IMR-90 (cell line): ENCODE measurements around the gene FRMD5. TPM values are rescaled to one million over a fixed set of nuclear protein-coding genes. Genes with fewer than 3 reads are reported as not detected.
A peak's percentile ranks its signal among the peaks of the same experiment; 100 is the strongest.

Experiments used
- ATAC-seq: fragments of 200-7000 bp; cut with Tn5 transposase; 2 replicates; pipeline ENCODE4 v1.9.1; 2020; ENCODE audit warnings: low read depth, mild to moderate bottlenecking, moderate library complexity
- BruUV-seq: library from RNA; stranded (reverse); fragments of 400-500 nt; replicated peaks from 2 replicates; lab custom pipeline; 2021; lab: Mats Ljungman, UMichigan
- CTCF ChIA-PET: fragments of 300-600 bp; formaldehyde crosslinking; extraction: SDS; loops from one replicate; lab custom pipeline; 2021; ENCODE audit warnings: antibody characterized with exemption; lab: Yijun Ruan, JAX
- POLR2A ChIA-PET: fragments of 300-600 bp; sonication (Branson Sonifier 250); formaldehyde crosslinking; loops from one replicate; lab custom pipeline; 2022; ENCODE audit warnings: antibody characterized with exemption; ENCODE audit not compliant: unreplicated experiment; lab: Charles Lee
- DNase-seq: peaks from one replicate; pipeline ENCODE4 v3.0.0; 2013
- H2AFZ ChIP-seq: replicated peaks from 2 replicates; pipeline ENCODE3; 2013; ENCODE audit warnings: low read length, mild to moderate bottlenecking; ENCODE audit not compliant: poor library complexity
- H2AK5ac ChIP-seq: 2 replicates; pipeline ENCODE4 v1.6.1; 2013; ENCODE audit warnings: low read depth, low read length, inconsistent platforms
- H2AK9ac ChIP-seq: replicated peaks from 2 replicates; pipeline ENCODE3; 2013; ENCODE audit warnings: mild to moderate bottlenecking, low read depth, low read length, moderate library complexity; ENCODE audit not compliant: poor library complexity
- H2BK120ac ChIP-seq: 2 replicates; pipeline ENCODE4 v1.6.1; 2013; ENCODE audit warnings: low read depth, low read length, inconsistent platforms
- H2BK15ac ChIP-seq: 3 replicates; pipeline ENCODE4 v1.6.1; 2013; ENCODE audit warnings: low read depth, low read length, inconsistent platforms
- H2BK20ac ChIP-seq: 2 replicates; pipeline ENCODE4 v1.6.1; 2013; ENCODE audit warnings: low read depth, mild to moderate bottlenecking, inconsistent platforms, low read length, moderate library complexity
- H2BK5ac ChIP-seq: 2 replicates; pipeline ENCODE4 v1.6.1; 2013; ENCODE audit warnings: mild to moderate bottlenecking, low read depth, low read length, inconsistent platforms; ENCODE audit not compliant: poor library complexity, severe bottlenecking
- H3K14ac ChIP-seq: replicated peaks from 2 replicates; pipeline ENCODE4 v1.6.1; 2013; ENCODE audit warnings: low read depth, low read length, inconsistent platforms
- H3K18ac ChIP-seq: 2 replicates; pipeline ENCODE4 v1.6.1; 2013; ENCODE audit warnings: low read depth, low read length, control low read depth
- H3K23ac ChIP-seq: 2 replicates; pipeline ENCODE4 v1.6.1; 2013; ENCODE audit warnings: low read depth, low read length, inconsistent platforms
- H3K27ac ChIP-seq: 2 replicates; pipeline ENCODE4 v1.5.1; 2013; ENCODE audit warnings: mild to moderate bottlenecking, control low read depth, low read length; ENCODE audit not compliant: insufficient read depth
- H3K27me3 ChIP-seq: 2 replicates; pipeline ENCODE4 v1.6.1; 2013; ENCODE audit warnings: low read length; ENCODE audit not compliant: control insufficient read depth, insufficient read depth
- H3K36me3 ChIP-seq: 2 replicates; pipeline ENCODE4 v1.6.1; 2013; ENCODE audit warnings: low read length, mixed read lengths; ENCODE audit not compliant: control insufficient read depth, insufficient read depth
- H3K4ac ChIP-seq: 2 replicates; pipeline ENCODE4 v1.6.1; 2013; ENCODE audit warnings: low read depth, low read length, inconsistent platforms
- H3K4me1 ChIP-seq: 2 replicates; pipeline ENCODE4 v1.6.1; 2013; ENCODE audit warnings: low read length, mixed read lengths; ENCODE audit not compliant: control insufficient read depth, insufficient read depth
- H3K4me2 ChIP-seq: 2 replicates; pipeline ENCODE4 v1.6.1; 2013; ENCODE audit warnings: low read depth, mild to moderate bottlenecking, control low read depth, low read length, moderate library complexity
- H3K4me3 ChIP-seq: 2 replicates; pipeline ENCODE4 v1.5.1; 2013; ENCODE audit warnings: low read depth, mild to moderate bottlenecking, control low read depth, low read length, moderate library complexity; ENCODE audit not compliant: insufficient read depth
- H3K56ac ChIP-seq: 2 replicates; pipeline ENCODE4 v1.6.1; 2013; ENCODE audit warnings: low read length, inconsistent platforms; ENCODE audit not compliant: insufficient read depth; ENCODE audit errors: extremely low read depth
- H3K79me1 ChIP-seq, 2 experiments: 2 replicates each; pipeline ENCODE4 v1.6.1; 2013; ENCODE audit warnings: low read length in 2 of 2, inconsistent platforms in 1 of 2, low read depth in 1 of 2
- H3K9ac ChIP-seq: 2 replicates; pipeline ENCODE4 v1.6.1; 2013; ENCODE audit warnings: low read depth, low read length, control low read depth
- H3K9me1 ChIP-seq: 2 replicates; pipeline ENCODE4 v1.6.1; 2013; ENCODE audit warnings: low read length, inconsistent platforms; ENCODE audit not compliant: insufficient read depth
- H3K9me3 ChIP-seq: 2 replicates; pipeline ENCODE4 v1.6.1; 2013; ENCODE audit warnings: low read length; ENCODE audit not compliant: control insufficient read depth, insufficient read depth
- H4K20me1 ChIP-seq: 2 replicates; pipeline ENCODE4 v1.6.1; 2013; ENCODE audit warnings: low read length, inconsistent platforms; ENCODE audit not compliant: insufficient read depth
- H4K5ac ChIP-seq: 2 replicates; pipeline ENCODE4 v1.6.1; 2013; ENCODE audit warnings: mild to moderate bottlenecking, low read depth, low read length, control low read depth
- H4K8ac ChIP-seq, 2 experiments: 2 replicates each; pipeline ENCODE4 v1.6.1; 2013; ENCODE audit warnings: low read depth in 2 of 2, low read length in 2 of 2, control low read depth in 1 of 2, inconsistent platforms in 1 of 2
- H4K91ac ChIP-seq: 2 replicates; pipeline ENCODE4 v1.6.1; 2013; ENCODE audit warnings: low read depth, low read length, inconsistent platforms; ENCODE audit not compliant: insufficient read depth
- BHLHE40 ChIP-seq: fragments of 150-350 bp; IDR thresholded peaks from 2 replicates; pipeline ENCODE4 v1.6.1; 2016; ENCODE audit warnings: mild to moderate bottlenecking, low read depth, low read length
- CTCF ChIP-seq: conservative IDR thresholded peaks from 2 replicates; pipeline ENCODE4 v1.5.1; 2012; ENCODE audit warnings: mild to moderate bottlenecking, low read depth, low read length, improper control_type of control experiment
- MAZ ChIP-seq: IDR thresholded peaks from 2 replicates; pipeline ENCODE4 v1.6.1; 2012; ENCODE audit warnings: low read depth, mild to moderate bottlenecking, low read length, improper control_type of control experiment, moderate library complexity, borderline replicate concordance
- RAD21 ChIP-seq: IDR thresholded peaks from 2 replicates; pipeline ENCODE4 v1.6.1; 2012; ENCODE audit warnings: low read length, improper control_type of control experiment
- SMC3 ChIP-seq: fragments of 150-350 bp; IDR thresholded peaks from 2 replicates; pipeline ENCODE4 v1.6.1; 2016; ENCODE audit warnings: low read depth, mild to moderate bottlenecking, antibody characterized with exemption, low read length, moderate library complexity
- WGBS, 2 experiments: methylation state at CpG; one replicate each; pipeline versions ENCODE4 v1.1.5 to v1.1.7; 2013; ENCODE audit warnings: missing lambda C conversion rate in 2 of 2; ENCODE audit not compliant: insufficient read length in 1 of 2; ENCODE audit errors: extremely low coverage in 2 of 2; 5-methylcytosine and 5-hydroxymethylcytosine counted together
- dilution Hi-C: fragments of 300-500 bp; cut with HindIII; formaldehyde crosslinking; loops from one replicate; pipeline ENCODE4 v1.14.3; 2018; ENCODE audit warnings: low sequenced_read_pairs; ENCODE audit not compliant: unreplicated experiment
- in situ Hi-C: fragments of 300-500 bp; cut with MboI; formaldehyde crosslinking; loops from 3 replicates; pipeline ENCODE4 v1.14.3; 2019; ENCODE audit warnings: low sequenced_read_pairs, inconsistent platforms, mixed read lengths
- intact Hi-C: fragments of 100-400 bp; cut with micrococcal nuclease; formaldehyde crosslinking; loops from 2 replicates; pipeline ENCODE4 v1.10.0; 2022
- polyA plus RNA-seq, 3 experiments: library from polyadenylated mRNA; depleted of rRNA; stranded (reverse); fragments of >200 nt; gene quantifications; 2 replicates each; pipeline ENCODE4 v1.2.3, GENCODE V29; 2012; ENCODE audit warnings: low replicate concordance in 1 of 3
- total RNA-seq: library from RNA; depleted of rRNA; stranded (reverse); fragments of >200 nt; gene quantifications from 2 replicates; pipeline ENCODE4 v1.2.3, GENCODE V29; 2012

Gene FRMD5
- total and polyA plus RNA-seq, 2 of the 4 experiments (the other 2 are of a cell fraction): 4.1 to 5.4 TPM

GRCh38 chr15:43903864-43904290 is 291.2 kb downstream of the FRMD5 start:
- CTCF ChIA-PET: interaction anchor here (0.5 to 1.3 kb wide), 10 partner anchors 32 to 328 kb away, joined by 3 to 9 read pairs (median 3); no protein-coding TSS in a partner anchor
- POLR2A ChIA-PET: no interaction called here
- H2BK5ac ChIP-seq: no peak overlapping the region
- no peak overlapping the region for H3K9ac ChIP-seq
- H3K27me3 ChIP-seq: no peaks in the 10 kb centered on the region
- in situ Hi-C loops: loop anchor here (5.0 to 25.0 kb wide), 2 partner anchors 158 to 313 kb away; no protein-coding TSS in a partner anchor
- no peak overlapping the region for H3K27ac ChIP-seq
- intact Hi-C loops: loop anchor here (1.0 to 5.0 kb wide), 4 partner anchors 162 to 598 kb away; partner anchors contain the start of gene GOLM2
- WGBS, 2 experiments: 5% methylated on average over 3 of the region's 8 CpGs; no CpG with 5 or more reads in 1 of the 2 experiments
- H3K36me3 ChIP-seq: no peaks in the 10 kb centered on the region
- no peaks in the 10 kb centered on the region for H3K9me3 ChIP-seq
- no peak overlapping the region for H3K18ac ChIP-seq
- TF ChIP-seq BHLHE40 (no peak), RAD21 (peak; percentile 97), MAZ (0 out of 2 replicates have a peak, but pooled peaks have one; percentile 32), SMC3 (peak; percentile 96), CTCF (peak; percentile 94)
- peak overlapping the region; percentile 22 for H2AK9ac ChIP-seq
- no peak overlapping the region for H4K5ac ChIP-seq
- H3K4me3 ChIP-seq: no peak overlapping the region
- H4K91ac ChIP-seq: peak overlapping the region; percentile 39; the same call in 1 of the 2 replicates
- no peak overlapping the region for H3K4me2 ChIP-seq
- no TSS peak for BruUV-seq
- H3K79me1 ChIP-seq: no peaks in the 10 kb centered on the region
- H2BK20ac ChIP-seq: peak overlapping the region; percentile 55; the same call in 1 of the 2 replicates
- peak overlapping the region in 1 of 2 experiments; percentile 47; a peak in 1 of 4 replicates for H4K8ac ChIP-seq
- dilution Hi-C loops: loop anchor here (10.0 kb wide), 1 partner anchor 311 kb away; no protein-coding TSS in a partner anchor
- H3K23ac ChIP-seq: no peak overlapping the region
- H3K14ac ChIP-seq: peak overlapping the region; percentile 62
- H3K4ac ChIP-seq: peak overlapping the region; percentile 64
- no peaks in the 10 kb centered on the region for H4K20me1 ChIP-seq
- peak overlapping the region; percentile 59; the same call in 1 of the 2 replicates for H2BK120ac ChIP-seq
- H3K4me1 ChIP-seq: peaks cover 5% of the 10 kb centered on the region; the same call in 1 of the 2 replicates
- H2AK5ac ChIP-seq: peak overlapping the region; percentile 89; the same call in 1 of the 2 replicates
- ATAC-seq (peak; percentile 94), DNase-seq (peak; percentile 58)
- no peak overlapping the region for H3K56ac ChIP-seq
- peak overlapping the region; percentile 48; the same call in 1 of the 3 replicates for H2BK15ac ChIP-seq
- H3K9me1 ChIP-seq: peaks cover 9% of the 10 kb centered on the region; the same call in 1 of the 2 replicates
- H2AFZ ChIP-seq: peak overlapping the region; percentile 81
